GM12874 (cell line): Measurements from ENCODE around the gene OCIAD1.

Experiments used
- CTCF ChIP-seq: IDR thresholded peaks from 2 replicates; pipeline ENCODE4 v1.5.1; 2011; ENCODE audit warnings: low read depth, mild to moderate bottlenecking, control low read depth, low read length, moderate library complexity; ENCODE audit not compliant: insufficient read depth

The OCIAD1 gene

GRCh38 chr4:48896845-48897244 is 66.0 kb downstream of the OCIAD1 start:
- no peak for TF ChIP-seq CTCF

DNA sequence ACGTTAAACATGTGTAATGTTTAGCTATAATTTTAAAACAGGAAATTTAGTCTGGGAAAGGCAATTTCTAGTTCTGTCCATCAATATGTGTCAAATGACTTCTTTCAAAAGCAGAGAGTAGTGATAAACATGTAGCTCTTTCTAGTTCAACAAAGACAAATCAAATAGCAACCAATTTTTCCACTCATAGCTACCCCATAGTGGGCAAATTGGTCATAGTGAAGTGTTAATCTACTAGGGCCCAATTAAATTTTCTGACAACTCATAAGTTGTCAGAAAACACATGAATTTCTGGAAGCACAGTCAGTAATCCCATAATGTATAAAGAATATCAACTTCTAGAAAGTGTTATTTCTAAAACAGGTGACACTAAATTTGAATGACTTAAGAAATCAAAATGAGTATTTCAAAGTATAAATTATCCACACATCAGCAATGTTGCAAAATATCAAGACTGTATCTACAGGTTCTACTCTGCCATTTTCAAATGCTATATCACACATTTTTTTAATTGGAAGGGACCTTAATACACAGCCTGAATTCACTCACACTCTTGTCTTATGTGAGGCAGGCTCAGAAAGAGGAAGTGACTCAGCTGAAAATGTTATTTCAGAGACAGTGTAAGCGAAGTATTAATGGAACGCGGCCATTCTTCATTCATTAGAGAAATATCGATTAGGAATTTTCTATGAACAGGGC is 68.0 kb downstream of the OCIAD1 start:
- no peak for TF ChIP-seq CTCF

- TF ChIP-seq CTCF, result no peak
Observed at GRCh38 chr4:48899432-48899749, 68.5 kb downstream of the OCIAD1 start.

- TF ChIP-seq CTCF, result no peak
Observed at GRCh38 chr4:48899950-48900349, 69.1 kb downstream of the OCIAD1 start.

- TF ChIP-seq CTCF, result no peak
Observed at GRCh38 chr4:48901196-48901595, 70.3 kb downstream of the OCIAD1 start.

DNA sequence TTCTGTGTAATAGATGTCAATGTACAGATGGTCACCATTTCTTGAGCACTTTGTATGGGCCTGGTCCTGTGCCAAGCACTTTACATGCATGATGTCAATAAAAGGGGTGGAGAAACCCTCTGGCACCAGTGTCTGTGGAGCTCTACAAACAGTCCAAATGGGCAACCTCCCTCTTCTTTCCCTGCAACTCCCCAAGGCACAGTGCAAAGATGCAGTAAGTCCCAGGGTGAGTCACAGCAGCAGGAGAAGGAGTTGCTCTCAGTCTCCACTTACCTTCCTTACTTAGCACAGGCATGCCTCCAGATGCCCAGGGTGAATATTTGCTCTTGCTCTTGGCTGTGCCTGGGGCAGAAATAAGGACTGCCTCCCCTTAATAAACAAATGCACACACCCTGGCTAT is 71.4 kb downstream of the OCIAD1 start:
- TF ChIP-seq CTCF, result no peak

- TF ChIP-seq CTCF, result no peak
Observed at GRCh38 chr4:48904101-48904500, 73.2 kb downstream of the OCIAD1 start.

DNA sequence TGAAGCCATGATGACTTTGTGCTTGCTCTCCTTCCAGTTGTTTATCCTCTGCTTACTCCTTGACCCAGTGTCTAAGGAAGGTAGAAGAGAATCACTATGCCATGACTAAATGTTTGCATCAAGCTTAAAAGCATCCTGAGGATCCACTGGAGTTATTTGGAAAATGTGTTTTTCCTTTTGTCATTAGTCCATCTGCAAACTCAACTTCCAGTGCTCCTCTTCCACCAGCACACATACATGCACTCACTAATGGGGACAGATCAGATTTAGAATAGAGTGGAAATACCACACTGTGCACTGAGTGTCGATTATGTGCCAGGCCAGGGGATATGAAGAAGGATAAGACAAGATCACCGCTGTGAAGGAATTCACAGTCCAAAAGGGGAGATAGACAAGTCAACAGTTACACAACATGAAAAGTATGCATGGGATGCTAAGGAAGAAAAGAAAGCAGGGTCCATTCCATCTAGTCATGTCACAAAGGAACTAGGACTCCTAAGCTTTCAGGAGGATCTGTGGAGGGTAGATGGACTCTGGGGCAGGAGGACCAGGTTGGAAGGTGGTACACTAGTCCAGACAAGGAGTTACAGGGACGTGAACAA is 73.8 kb downstream of the OCIAD1 start:
- no peak for TF ChIP-seq CTCF
